Measurements from ENCODE around the gene SOX11. TPM values are rescaled to one million over a fixed set of nuclear protein-coding genes. Genes with fewer than 3 reads are reported as not detected.
"Not testable (repeated sequence)": the region's sequence is repeated elsewhere in the genome, so short reads cannot be mapped to it uniquely, and the experiment has no call there.

SOX11 gene
- total RNA-seq, result not detected

DNA sequence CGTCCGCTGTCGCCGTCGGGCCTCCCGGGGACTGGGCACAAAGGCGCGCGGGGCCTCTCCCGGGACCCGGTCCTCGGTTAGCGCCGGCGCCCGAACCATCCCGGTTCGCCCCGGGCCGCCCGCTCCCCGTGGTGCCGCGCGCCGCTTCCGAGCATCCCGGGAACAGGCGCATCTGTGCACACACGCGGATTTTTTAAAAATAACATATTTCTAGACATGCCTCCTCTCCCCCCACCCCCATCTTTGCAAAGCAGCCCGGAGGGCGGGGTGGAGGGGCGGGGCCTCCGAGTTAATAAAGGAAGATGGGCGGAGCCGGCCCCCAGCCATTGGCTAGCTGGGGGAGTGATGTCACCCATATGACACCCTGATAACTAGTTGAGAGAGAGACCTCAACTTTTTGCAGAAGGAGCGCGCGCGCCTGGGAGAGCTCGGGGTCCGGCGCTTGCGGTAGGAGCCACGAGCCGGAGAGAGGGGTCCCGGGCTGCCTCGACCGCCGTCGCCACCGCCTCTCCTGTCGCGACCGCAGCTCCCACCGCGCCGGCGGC lies at the start of gene SOX11:
TSS of gene SOX11 (plus strand) at position 400 of the 545 bp plus-strand sequence. CDS start 338 bp downstream, outside the sequence.
- TF ChIP-seq, protein P1, sequence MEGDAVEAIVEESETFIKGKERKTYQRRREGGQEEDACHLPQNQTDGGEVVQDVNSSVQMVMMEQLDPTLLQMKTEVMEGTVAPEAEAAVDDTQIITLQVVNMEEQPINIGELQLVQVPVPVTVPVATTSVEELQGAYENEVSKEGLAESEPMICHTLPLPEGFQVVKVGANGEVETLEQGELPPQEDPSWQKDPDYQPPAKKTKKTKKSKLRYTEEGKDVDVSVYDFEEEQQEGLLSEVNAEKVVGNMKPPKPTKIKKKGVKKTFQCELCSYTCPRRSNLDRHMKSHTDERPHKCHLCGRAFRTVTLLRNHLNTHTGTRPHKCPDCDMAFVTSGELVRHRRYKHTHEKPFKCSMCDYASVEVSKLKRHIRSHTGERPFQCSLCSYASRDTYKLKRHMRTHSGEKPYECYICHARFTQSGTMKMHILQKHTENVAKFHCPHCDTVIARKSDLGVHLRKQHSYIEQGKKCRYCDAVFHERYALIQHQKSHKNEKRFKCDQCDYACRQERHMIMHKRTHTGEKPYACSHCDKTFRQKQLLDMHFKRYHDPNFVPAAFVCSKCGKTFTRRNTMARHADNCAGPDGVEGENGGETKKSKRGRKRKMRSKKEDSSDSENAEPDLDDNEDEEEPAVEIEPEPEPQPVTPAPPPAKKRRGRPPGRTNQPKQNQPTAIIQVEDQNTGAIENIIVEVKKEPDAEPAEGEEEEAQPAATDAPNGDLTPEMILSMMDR (IDR thresholded peaks at IDR 0.05), result no peak
- TF ChIP-seq POLR2A (IDR thresholded peaks at IDR 0.05), result no peak
- peaks cover 30 to 41% of the 10 kb centered on the region in 2 donors for H3K4me1 ChIP-seq
- peaks cover 46% of the 10 kb centered on the region for H3K27me3 ChIP-seq
- peak in 1 of 2 donors; percentile 24 for DNase-seq
- WGBS, 2 donors, result 2% methylated on average over 7 of the region's 60 CpGs; no CpG with 5 or more reads in 1 of the 2 donors
- no peak within 1 kb of the TSS for H3K27ac ChIP-seq
- intact Hi-C loops (cut with DNase I), result no loop called here
- peak within 1 kb of the TSS in 1 of 3 donors; percentile 23 for H3K4me3 ChIP-seq (replicated peaks in 1 of 3)
- H3K36me3 ChIP-seq, result no peaks in the 10 kb centered on the region
- no peaks in the 10 kb centered on the region for H3K9me3 ChIP-seq

DNA sequence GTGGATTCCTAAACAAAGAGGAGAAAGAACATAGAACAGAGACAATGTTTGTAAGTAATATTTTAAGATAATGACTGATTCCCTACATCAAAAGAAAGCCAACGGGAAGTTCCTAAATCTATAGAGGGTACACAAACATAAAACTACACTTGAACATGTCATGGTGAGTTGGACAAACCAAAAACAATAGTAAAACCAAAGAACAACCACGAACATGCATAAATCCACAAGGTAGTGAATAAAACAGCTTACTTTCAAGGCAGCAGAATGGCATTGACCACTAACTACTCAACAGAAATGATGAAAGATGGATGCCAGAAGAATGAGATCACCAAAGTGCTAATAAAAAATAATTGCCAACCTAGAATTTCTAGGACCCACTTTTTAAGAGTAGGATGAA lies 39.5 kb upstream of the SOX11 start:
- H3K4me3 ChIP-seq (replicated peaks in 1 of 3); H3K4me1 ChIP-seq; DNase-seq; H3K27me3 ChIP-seq; H3K36me3 ChIP-seq; intact Hi-C loops (cut with DNase I); H3K9me3 ChIP-seq; H3K27ac ChIP-seq: not testable (repeated sequence)
- WGBS, 2 donors, result 68 to 78% methylated on average over 2 of the region's 2 CpGs

DNA sequence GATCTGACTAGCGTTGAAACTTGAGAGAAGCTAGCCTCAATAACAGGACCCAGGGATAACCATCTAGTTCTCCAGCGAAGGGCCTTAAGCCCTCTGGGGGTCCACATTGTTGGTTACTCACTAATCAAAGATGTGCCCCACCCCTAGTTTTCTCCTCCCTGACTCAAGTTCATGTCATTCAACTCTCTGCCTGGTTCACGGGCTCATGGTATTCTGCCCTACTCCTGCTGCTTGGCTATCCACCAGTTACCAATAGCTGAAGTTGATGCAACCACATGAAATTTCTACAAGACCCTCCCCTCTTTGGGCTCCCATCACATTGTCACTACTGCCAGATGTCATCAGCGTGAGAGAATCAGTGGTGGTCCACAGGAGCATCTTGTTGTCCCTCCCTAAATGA lies 38.4 kb upstream of the SOX11 start:
- DNase-seq; H3K4me3 ChIP-seq (replicated peaks in 1 of 3); H3K27ac ChIP-seq; H3K4me1 ChIP-seq; H3K9me3 ChIP-seq; H3K27me3 ChIP-seq; H3K36me3 ChIP-seq; intact Hi-C loops (cut with DNase I): not testable (repeated sequence)
- WGBS, 2 donors, result 94 to 95% methylated on average over 4 of the region's 4 CpGs

DNA sequence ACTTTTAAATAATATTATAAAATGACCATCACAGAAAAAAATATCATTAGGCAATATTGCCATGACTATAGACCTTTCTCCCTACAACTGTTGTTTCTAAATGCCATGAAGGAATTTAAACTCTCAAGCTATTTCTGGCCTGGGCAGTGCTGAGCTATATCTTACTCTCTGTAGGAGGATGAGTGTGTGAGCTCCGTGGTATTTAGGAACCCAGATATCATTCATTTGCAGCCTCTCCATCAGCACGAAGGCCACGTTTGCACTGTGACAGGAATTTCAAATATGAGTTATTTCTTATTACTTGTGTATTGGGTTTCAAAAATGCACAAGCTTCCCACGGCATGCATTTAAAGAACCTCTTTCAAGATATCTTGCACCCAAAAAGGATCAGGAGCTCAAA lies 35.0 kb upstream of the SOX11 start:
- Histone ChIP-seq H3K4me1 (no peaks in the 10 kb centered on the region), H3K4me3 (replicated peaks in 1 of 3) (no peak overlapping the region), H3K27ac (no peak overlapping the region), H3K36me3 (no peaks in the 10 kb centered on the region), H3K27me3 (no peaks in the 10 kb centered on the region), H3K9me3 (no peaks in the 10 kb centered on the region)
- TF ChIP-seq, protein P1 (IDR thresholded peaks at IDR 0.05), result no peak
- no peak for TF ChIP-seq POLR2A (IDR thresholded peaks at IDR 0.05)
- WGBS, 2 donors, result 86 to 91% methylated on average over 4 of the region's 4 CpGs
- intact Hi-C loops (cut with DNase I), result no loop called here
- DNase-seq, result no peak

DNA sequence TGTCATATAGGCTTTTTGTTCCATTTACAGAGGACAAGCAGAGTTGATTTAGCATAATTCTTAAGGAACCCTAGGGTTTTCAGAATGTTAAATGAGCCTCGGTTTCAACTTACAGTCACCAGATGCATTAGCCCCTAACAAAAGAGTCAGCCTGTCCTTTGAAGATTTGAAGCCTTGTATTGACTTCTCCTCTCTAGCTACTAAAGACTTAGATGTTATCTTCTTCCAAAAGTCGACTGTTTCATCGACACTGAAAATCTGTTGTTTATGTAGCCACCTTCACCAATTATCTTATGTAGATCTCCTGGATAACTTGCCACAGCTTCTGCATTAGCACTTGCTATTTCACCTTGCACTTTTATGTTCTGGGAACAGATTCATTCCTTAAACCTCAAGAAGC lies 31.6 kb upstream of the SOX11 start:
- Histone ChIP-seq H3K9me3 (no peaks in the 10 kb centered on the region), H3K36me3 (no peaks in the 10 kb centered on the region), H3K27me3 (no peaks in the 10 kb centered on the region), H3K4me3 (replicated peaks in 1 of 3) (no peak overlapping the region), H3K4me1 (no peaks in the 10 kb centered on the region), H3K27ac (no peak overlapping the region)
- TF ChIP-seq, protein P1 (IDR thresholded peaks at IDR 0.05), result no peak
- no peak for TF ChIP-seq POLR2A (IDR thresholded peaks at IDR 0.05)
- intact Hi-C loops (cut with DNase I), result no loop called here
- no peak for DNase-seq
- WGBS, 2 donors, result 50 to 51% methylated on average over 3 of the region's 3 CpGs

DNA sequence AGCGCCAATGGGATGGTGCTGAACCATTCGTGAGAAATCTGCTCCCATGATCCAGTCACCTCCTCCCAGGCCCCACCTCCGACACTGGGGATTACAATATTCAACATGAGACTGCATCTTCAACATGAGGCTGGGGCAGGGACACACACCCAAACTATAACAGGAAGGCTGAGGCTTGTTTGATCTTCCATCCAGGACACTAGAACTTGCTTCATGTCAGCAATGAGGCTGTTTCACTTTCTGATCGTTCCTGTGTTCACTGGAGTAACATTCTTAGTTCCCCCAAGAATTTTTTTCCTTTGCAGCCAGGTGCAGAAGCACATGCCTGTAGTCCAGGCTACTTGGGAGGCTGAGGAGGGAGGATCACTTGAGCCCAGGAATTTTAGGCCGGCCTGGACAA lies 30.8 kb upstream of the SOX11 start:
- H3K36me3 ChIP-seq, result no peaks in the 10 kb centered on the region
- H3K27me3 ChIP-seq, result no peaks in the 10 kb centered on the region
- no peaks in the 10 kb centered on the region for H3K4me1 ChIP-seq
- no peak overlapping the region for H3K27ac ChIP-seq
- intact Hi-C loops (cut with DNase I), result no loop called here
- DNase-seq, result no peak
- TF ChIP-seq, protein P1 (IDR thresholded peaks at IDR 0.05), result no peak
- no peak for TF ChIP-seq POLR2A (IDR thresholded peaks at IDR 0.05)
- H3K9me3 ChIP-seq, result no peaks in the 10 kb centered on the region
- no peak overlapping the region for H3K4me3 ChIP-seq (replicated peaks in 1 of 3)
- 79 to 86% methylated on average over 5 of the region's 5 CpGs for WGBS, 2 donors

Measured in thyroid gland (tissue), 4 donors.